Measurements from ENCODE around the gene MMP19. TPM values are rescaled to one million over a fixed set of nuclear protein-coding genes. Genes with fewer than 3 reads are reported as not detected.

The MMP19 gene
- total RNA-seq, 1 donor from 2014 or later: not detected

DNA sequence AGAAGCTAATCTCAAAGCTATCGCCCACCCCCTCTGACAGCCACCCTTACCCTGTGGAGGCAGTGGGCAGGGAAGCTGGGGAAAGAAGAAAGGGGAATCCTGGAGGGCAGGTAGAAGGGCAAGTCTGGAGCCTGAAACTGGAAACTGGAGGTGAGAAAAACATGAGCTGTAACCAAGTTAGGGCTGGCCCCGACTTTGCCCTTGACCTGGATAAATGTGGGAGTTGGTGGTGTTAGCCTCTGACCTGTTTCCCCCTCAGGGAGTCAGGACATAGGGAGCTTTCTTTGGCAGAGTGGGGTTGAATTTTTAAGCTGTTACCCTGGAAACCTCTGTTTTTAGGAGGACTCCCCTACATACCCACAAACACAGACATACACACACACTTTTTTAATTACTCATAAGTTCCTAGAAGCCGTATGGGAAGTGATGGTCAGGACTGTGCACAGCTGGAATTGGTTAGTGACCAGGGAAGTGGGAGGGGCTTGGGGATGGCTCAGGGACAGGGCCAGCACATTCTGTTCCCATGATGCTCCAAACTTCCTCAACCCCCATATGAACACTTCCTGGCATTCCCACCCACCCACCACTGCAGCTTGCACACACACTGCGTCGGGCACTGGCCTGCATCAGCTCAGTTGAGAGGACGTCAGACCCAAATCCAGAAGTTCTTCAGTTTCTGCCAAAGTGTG, 5.0 kb upstream of the MMP19 start:
- H3K36me3 Mint-ChIP-seq (ENCODE audit: unreplicated experiment): no peaks in the 10 kb centered on the region
- H3K4me1 Mint-ChIP-seq (ENCODE audit: low read depth, unreplicated experiment): peaks cover 4% of the 10 kb centered on the region
- H3K4me3 Mint-ChIP-seq (ENCODE audit: unreplicated experiment): no peak overlapping the region
- TF ChIP-seq CTCF (IDR thresholded peaks at IDR 0.05; ENCODE audit: partially characterized antibody, unreplicated experiment): no peak
- H3K27ac Mint-ChIP-seq (ENCODE audit: unreplicated experiment): no peak overlapping the region
- peaks cover 2% of the 10 kb centered on the region for H3K27me3 Mint-ChIP-seq (ENCODE audit: unreplicated experiment)
- no peaks in the 10 kb centered on the region for H3K9me3 Mint-ChIP-seq (ENCODE audit: unreplicated experiment)
- no peak for DNase-seq

DNA sequence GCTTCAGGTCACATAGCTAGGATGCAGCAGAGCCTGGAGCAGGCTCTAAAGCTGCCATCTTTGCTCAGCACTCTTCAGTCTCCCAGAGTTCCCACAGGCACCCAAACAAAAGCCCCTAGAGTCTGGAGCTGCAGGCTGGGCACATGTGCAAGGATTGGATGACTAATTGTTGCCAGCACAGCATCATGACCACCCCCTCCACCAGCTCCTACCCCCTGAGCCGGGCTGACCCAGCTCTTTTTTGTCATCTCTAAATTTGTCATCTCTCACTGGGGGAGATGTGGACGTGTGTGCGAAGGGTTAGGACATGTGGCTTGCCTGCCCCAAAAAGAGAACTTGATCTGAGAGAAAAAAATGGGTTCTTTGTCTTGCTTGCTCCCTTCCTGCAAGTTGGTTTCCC, 4.3 kb upstream of the MMP19 start:
- peaks cover 2% of the 10 kb centered on the region for H3K27me3 Mint-ChIP-seq (ENCODE audit: unreplicated experiment)
- H3K36me3 Mint-ChIP-seq (ENCODE audit: unreplicated experiment): no peaks in the 10 kb centered on the region
- no peak for DNase-seq
- peaks cover 4% of the 10 kb centered on the region for H3K4me1 Mint-ChIP-seq (ENCODE audit: low read depth, unreplicated experiment)
- H3K4me3 Mint-ChIP-seq (ENCODE audit: unreplicated experiment): no peak overlapping the region
- no peak overlapping the region for H3K27ac Mint-ChIP-seq (ENCODE audit: unreplicated experiment)
- no peak for TF ChIP-seq CTCF (IDR thresholded peaks at IDR 0.05; ENCODE audit: partially characterized antibody, unreplicated experiment)
- no peaks in the 10 kb centered on the region for H3K9me3 Mint-ChIP-seq (ENCODE audit: unreplicated experiment)

DNA sequence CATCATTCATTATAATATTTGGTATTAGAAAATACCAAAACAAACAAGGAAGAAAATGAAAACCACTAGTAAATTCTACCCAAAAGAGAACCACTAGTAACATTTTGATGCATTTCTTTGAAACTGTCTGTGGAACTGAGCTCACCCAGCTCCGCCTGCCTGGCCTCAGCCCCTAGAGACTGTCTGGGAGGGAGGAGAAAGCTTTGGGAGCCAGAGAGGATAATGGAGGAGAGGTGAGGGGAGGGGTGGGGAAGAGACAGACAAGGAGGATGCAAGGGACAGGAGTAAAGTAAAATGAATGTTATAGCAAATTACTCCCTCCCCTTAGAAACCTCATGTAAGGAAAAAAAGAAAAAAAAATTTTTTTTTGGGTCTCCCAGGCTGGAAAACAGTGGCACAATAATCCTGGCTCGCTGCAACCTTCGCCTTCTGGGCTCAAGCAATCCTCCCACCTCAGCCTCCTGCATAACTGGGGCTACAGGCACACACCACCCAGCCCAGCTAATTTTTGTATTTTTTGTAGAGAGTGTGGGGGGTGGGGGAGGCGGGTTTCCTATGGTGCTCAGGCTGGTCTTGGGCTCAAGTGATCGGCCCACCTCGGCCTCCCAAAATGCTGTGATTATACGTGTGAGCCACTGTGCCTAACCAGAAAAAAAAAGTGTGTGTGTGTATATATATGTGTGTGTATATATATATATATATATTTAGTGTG, 3.2 kb upstream of the MMP19 start:
- Mint-ChIP-seq H3K27me3 (ENCODE audit: unreplicated experiment) (peaks cover 2% of the 10 kb centered on the region), H3K9me3 (ENCODE audit: unreplicated experiment) (peaks cover 2% of the 10 kb centered on the region), H3K36me3 (ENCODE audit: unreplicated experiment) (no peaks in the 10 kb centered on the region)

GRCh38 chr12:55845361-55845760, 2.6 kb upstream of the MMP19 start:
- DNase-seq: no peak
- H3K27me3 Mint-ChIP-seq (ENCODE audit: unreplicated experiment): peaks cover 2% of the 10 kb centered on the region
- peaks cover 4% of the 10 kb centered on the region for H3K4me1 Mint-ChIP-seq (ENCODE audit: low read depth, unreplicated experiment)
- H3K9me3 Mint-ChIP-seq (ENCODE audit: unreplicated experiment): peaks cover 2% of the 10 kb centered on the region
- no peak overlapping the region for H3K4me3 Mint-ChIP-seq (ENCODE audit: unreplicated experiment)
- no peak for TF ChIP-seq CTCF (IDR thresholded peaks at IDR 0.05; ENCODE audit: partially characterized antibody, unreplicated experiment)
- H3K27ac Mint-ChIP-seq (ENCODE audit: unreplicated experiment): no peak overlapping the region
- no peaks in the 10 kb centered on the region for H3K36me3 Mint-ChIP-seq (ENCODE audit: unreplicated experiment)

More for the DNA sequence above, 3.2 kb upstream of the MMP19 start:
- H3K4me3 Mint-ChIP-seq (ENCODE audit: unreplicated experiment): no peak overlapping the region
- H3K4me1 Mint-ChIP-seq (ENCODE audit: low read depth, unreplicated experiment): peaks cover 4% of the 10 kb centered on the region
- H3K27ac Mint-ChIP-seq (ENCODE audit: unreplicated experiment): no peak overlapping the region
- DNase-seq: peak; percentile 38
- TF ChIP-seq CTCF (IDR thresholded peaks at IDR 0.05; ENCODE audit: partially characterized antibody, unreplicated experiment): no peak

- no peaks in the 10 kb centered on the region for H3K36me3 Mint-ChIP-seq (ENCODE audit: unreplicated experiment)
- no peak for DNase-seq
- H3K27me3 Mint-ChIP-seq (ENCODE audit: unreplicated experiment): peaks cover 2% of the 10 kb centered on the region
- TF ChIP-seq CTCF (IDR thresholded peaks at IDR 0.05; ENCODE audit: partially characterized antibody, unreplicated experiment): no peak
- H3K4me1 Mint-ChIP-seq (ENCODE audit: low read depth, unreplicated experiment): peaks cover 4% of the 10 kb centered on the region
- H3K27ac Mint-ChIP-seq (ENCODE audit: unreplicated experiment): no peak overlapping the region
- H3K9me3 Mint-ChIP-seq (ENCODE audit: unreplicated experiment): peaks cover 2% of the 10 kb centered on the region
- H3K4me3 Mint-ChIP-seq (ENCODE audit: unreplicated experiment): no peak overlapping the region
These were observed 2.2 kb upstream of the MMP19 start for GRCh38 chr12:55844961-55845360.
